Measurements from ENCODE around the gene OXNAD1. TPM values are rescaled to one million over a fixed set of nuclear protein-coding genes. Genes with fewer than 3 reads are reported as not detected.

OXNAD1 gene
- total and polyA plus RNA-seq, 2 experiments from 2014 or later = 14.4 to 21.1 TPM

DNA sequence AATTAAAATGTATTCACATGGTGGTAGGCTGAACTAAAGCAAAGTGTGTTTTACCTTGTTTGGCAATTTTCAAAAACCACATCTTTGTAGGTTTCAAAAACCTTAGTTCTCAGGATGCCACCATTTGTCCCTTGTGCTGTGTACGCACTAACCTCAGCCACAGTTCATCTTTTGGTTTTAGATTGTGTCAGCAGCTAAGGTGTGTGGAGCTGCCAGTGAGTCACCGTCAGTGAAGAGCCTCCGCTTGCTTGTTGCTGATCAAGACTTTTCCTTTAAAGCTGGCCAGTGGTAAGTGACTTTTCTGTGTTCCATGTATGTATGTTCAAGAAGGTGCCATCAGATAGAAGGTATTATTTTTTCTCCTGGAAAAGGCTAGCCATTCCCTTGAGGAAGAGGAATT lies 21.1 kb downstream of the OXNAD1 start:
- 62% methylated on average over 3 of the region's 3 CpGs for WGBS (ENCODE audit: low lambda C conversion rate, missing lambda C conversion rate)
- Histone ChIP-seq H2AFZ (no peak overlapping the region), H3K27me3 (no peaks in the 10 kb centered on the region), H3K9me3 (ENCODE audit: low read depth) (no peaks in the 10 kb centered on the region), H3K27ac (no peak overlapping the region), H3K4me3 (no peak overlapping the region), H3K9me2 (replicated peaks; ENCODE audit: insufficient read depth) (no peaks in the 10 kb centered on the region), H3K36me3 (replicated peaks; ENCODE audit: insufficient read depth, low read depth) (no peaks in the 10 kb centered on the region), H3K4me2 (no peak overlapping the region), H3K4me1 (ENCODE audit: insufficient read depth) (no peaks in the 10 kb centered on the region), H4K20me1 (ENCODE audit: insufficient read depth, poor library complexity, severe bottlenecking) (no peaks in the 10 kb centered on the region), H3K79me2 (no peaks in the 10 kb centered on the region)
- TF ChIP-seq, protein P1, sequence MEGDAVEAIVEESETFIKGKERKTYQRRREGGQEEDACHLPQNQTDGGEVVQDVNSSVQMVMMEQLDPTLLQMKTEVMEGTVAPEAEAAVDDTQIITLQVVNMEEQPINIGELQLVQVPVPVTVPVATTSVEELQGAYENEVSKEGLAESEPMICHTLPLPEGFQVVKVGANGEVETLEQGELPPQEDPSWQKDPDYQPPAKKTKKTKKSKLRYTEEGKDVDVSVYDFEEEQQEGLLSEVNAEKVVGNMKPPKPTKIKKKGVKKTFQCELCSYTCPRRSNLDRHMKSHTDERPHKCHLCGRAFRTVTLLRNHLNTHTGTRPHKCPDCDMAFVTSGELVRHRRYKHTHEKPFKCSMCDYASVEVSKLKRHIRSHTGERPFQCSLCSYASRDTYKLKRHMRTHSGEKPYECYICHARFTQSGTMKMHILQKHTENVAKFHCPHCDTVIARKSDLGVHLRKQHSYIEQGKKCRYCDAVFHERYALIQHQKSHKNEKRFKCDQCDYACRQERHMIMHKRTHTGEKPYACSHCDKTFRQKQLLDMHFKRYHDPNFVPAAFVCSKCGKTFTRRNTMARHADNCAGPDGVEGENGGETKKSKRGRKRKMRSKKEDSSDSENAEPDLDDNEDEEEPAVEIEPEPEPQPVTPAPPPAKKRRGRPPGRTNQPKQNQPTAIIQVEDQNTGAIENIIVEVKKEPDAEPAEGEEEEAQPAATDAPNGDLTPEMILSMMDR (IDR thresholded peaks at IDR 0.05; ENCODE audit: poor library complexity) = no peak
- TF ChIP-seq EZH2 (IDR thresholded peaks at IDR 0.05; ENCODE audit: borderline replicate concordance) (no peak), EZH2phosphoT487 (IDR thresholded peaks at IDR 0.05; ENCODE audit: low read depth, severe bottlenecking, unreplicated experiment) (no peak)
- no peak for DNase-seq (ENCODE audit: low spot score)

DNA sequence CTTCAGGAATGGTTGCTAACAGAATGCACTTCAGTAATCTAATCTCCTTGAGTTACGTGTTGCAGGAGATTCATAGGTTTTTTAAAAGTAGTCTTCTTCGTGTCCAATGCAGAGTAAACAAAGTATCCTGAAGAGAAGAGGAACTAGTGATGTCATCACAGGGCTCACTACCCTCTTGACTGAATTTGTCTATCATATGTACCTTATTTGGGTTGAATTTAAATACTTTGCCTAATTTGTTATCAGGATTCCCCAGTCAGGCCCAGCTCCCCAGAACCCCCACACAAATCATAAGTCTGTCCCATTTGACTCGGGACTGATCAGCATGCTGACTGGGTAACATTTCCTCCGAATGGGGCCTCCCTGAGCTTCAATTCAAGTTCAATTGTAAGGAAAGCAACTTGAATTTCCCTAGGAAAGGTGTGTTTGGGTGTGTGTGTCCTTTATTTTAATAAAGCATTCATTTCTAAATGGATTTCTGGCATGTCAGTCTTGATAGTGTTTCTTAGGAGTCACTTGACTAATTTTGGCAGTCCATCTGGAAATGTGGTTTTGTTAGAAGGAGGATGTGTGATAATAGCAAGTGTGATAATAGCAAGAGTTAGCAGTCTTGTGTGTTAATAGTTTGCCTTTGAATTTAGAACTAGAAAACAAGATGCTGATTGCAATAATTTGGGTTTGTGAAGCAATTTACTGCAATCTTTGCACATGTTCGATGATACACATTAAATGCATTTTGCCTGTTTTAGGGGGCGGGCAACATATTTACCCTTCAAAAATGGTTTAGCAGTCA lies 21.9 kb downstream of the OXNAD1 start:
- Histone ChIP-seq H3K4me3 (no peak overlapping the region), H3K36me3 (replicated peaks; ENCODE audit: insufficient read depth, low read depth) (no peaks in the 10 kb centered on the region), H3K79me2 (no peaks in the 10 kb centered on the region), H3K9me2 (replicated peaks; ENCODE audit: insufficient read depth) (no peaks in the 10 kb centered on the region), H3K4me2 (no peak overlapping the region), H2AFZ (no peak overlapping the region), H3K9me3 (ENCODE audit: low read depth) (no peaks in the 10 kb centered on the region), H3K4me1 (ENCODE audit: insufficient read depth) (no peaks in the 10 kb centered on the region), H3K27me3 (no peaks in the 10 kb centered on the region), H3K27ac (no peak overlapping the region), H4K20me1 (ENCODE audit: insufficient read depth, poor library complexity, severe bottlenecking) (no peaks in the 10 kb centered on the region)
- TF ChIP-seq EZH2phosphoT487 (IDR thresholded peaks at IDR 0.05; ENCODE audit: low read depth, severe bottlenecking, unreplicated experiment) (no peak), EZH2 (IDR thresholded peaks at IDR 0.05; ENCODE audit: borderline replicate concordance) (no peak)
- TF ChIP-seq, protein P1 (IDR thresholded peaks at IDR 0.05; ENCODE audit: poor library complexity) = no peak
- DNase-seq (ENCODE audit: low spot score) = no peak
- 77% methylated on average over 6 of the region's 6 CpGs for WGBS (ENCODE audit: low lambda C conversion rate, missing lambda C conversion rate)

DNA sequence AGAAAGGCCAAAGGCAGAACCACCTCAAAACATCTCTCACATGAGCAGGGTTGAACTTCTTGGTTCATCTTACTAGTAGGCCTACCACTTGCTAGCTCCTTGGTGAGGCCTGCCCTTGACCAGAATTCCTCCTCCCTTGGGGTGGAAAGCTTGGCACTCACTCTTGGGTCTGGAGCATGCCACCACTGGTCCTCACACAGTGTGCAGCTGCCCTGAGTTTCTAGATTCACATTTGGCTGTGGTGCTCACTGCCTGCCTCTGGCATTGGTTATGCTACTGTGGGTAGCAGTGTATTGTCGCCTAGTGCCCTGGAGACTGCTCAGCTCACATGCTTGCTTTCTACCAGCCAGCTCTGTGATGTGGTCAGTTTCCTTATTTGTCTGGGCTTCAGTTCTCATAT lies 23.7 kb downstream of the OXNAD1 start:
- WGBS (ENCODE audit: low lambda C conversion rate, missing lambda C conversion rate) = 100% methylated on average over 1 of the region's 1 CpG
- H3K9me3 ChIP-seq (ENCODE audit: low read depth) = no peaks in the 10 kb centered on the region
- H4K20me1 ChIP-seq (ENCODE audit: insufficient read depth, poor library complexity, severe bottlenecking) = no peaks in the 10 kb centered on the region
- no peaks in the 10 kb centered on the region for H3K9me2 ChIP-seq (replicated peaks; ENCODE audit: insufficient read depth)
- DNase-seq (ENCODE audit: low spot score) = no peak
- no peak overlapping the region for H3K4me3 ChIP-seq
- H3K79me2 ChIP-seq = no peaks in the 10 kb centered on the region
- H3K27ac ChIP-seq = no peak overlapping the region
- H3K36me3 ChIP-seq (replicated peaks; ENCODE audit: insufficient read depth, low read depth) = no peaks in the 10 kb centered on the region
- H2AFZ ChIP-seq = no peak overlapping the region
- TF ChIP-seq EZH2phosphoT487 (IDR thresholded peaks at IDR 0.05; ENCODE audit: low read depth, severe bottlenecking, unreplicated experiment) = no peak
- TF ChIP-seq EZH2 (IDR thresholded peaks at IDR 0.05; ENCODE audit: borderline replicate concordance) = no peak
- TF ChIP-seq, protein P1 (IDR thresholded peaks at IDR 0.05; ENCODE audit: poor library complexity) = no peak
- H3K4me1 ChIP-seq (ENCODE audit: insufficient read depth) = no peaks in the 10 kb centered on the region
- H3K27me3 ChIP-seq = no peaks in the 10 kb centered on the region
- H3K4me2 ChIP-seq = no peak overlapping the region
